Measurements from ENCODE around the gene LCN6.

GRCh38 chr9:136711751-136712689 lies 36.3 kb downstream of the LCN6 start, which contains the start of gene DIPK1B:
- TF ChIP-seq CTCF (IDR thresholded peaks at IDR 0.05) (no peak), POLR2A (IDR thresholded peaks at IDR 0.05) (no peak)

Data from right lobe of liver (tissue), 4 donors.